GM23248 (cell line): ENCODE data around the gene CLEC16A.

Experiments used
- EZH2 ChIP-seq: fragments of 200-600 bp; sonication (generic); IDR thresholded peaks from 2 replicates; pipeline ENCODE4 v1.6.1; 2018; ENCODE audit warnings: antibody characterized with exemption, mild to moderate bottlenecking; ENCODE audit not compliant: insufficient read depth, poor library complexity, severe bottlenecking
- EZH2phosphoT487 ChIP-seq: fragments of 200-600 bp; sonication (generic); IDR thresholded peaks from 2 replicates; pipeline ENCODE4 v1.6.1; 2018; ENCODE audit warnings: antibody characterized with exemption, moderate library complexity, mild to moderate bottlenecking, low read depth; ENCODE audit not compliant: insufficient read depth

- TF ChIP-seq EZH2phosphoT487 (no peak), EZH2 (no peak)
Observed at GRCh38 chr16:11080327-11080967, 136.1 kb downstream of the CLEC16A start.
